Naive thymus-derived CD8-positive, alpha-beta T cell (primary cell): ENCODE measurements around the gene CELF5. TPM values are rescaled to one million over a fixed set of nuclear protein-coding genes. Genes with fewer than 3 reads are reported as not detected.

ENCODE experiments used
- ATAC-seq, 2 donors: fragments of 150-1000 bp; cut with Tn5 transposase in 1 of 2; sonication (Bioruptor Pico), chemical (Tn5 transposase) in 1 of 2; 1 replicate in 1 of 2; 2 replicates in 1 of 2; pipeline ENCODE4 v1.10.0; 2021; ENCODE audit warnings: mild to moderate bottlenecking in 2 of 2, moderate library complexity in 2 of 2
- POLR2A ChIA-PET: fragments of 350-600 bp; sonication (Branson Sonifier 250); formaldehyde crosslinking; loops from one replicate; lab custom pipeline; 2021; ENCODE audit warnings: antibody characterized with exemption; lab: Charles Lee
- DNase-seq, 10 donors: peaks; one replicate each; pipeline versions ENCODE4 v3.0.0 to v3.0.0-alpha.2; 2020 to 2022
- H3K27ac Mint-ChIP-seq, 10 donors: one replicate each; pipeline ENCODE4 v1.8.0; 2020 to 2022; ENCODE audit warnings: mild to moderate bottlenecking in 10 of 10, mixed read lengths in 10 of 10, moderate library complexity in 4 of 10, inconsistent platforms in 1 of 10
- H3K27me3 Mint-ChIP-seq, 5 donors: one replicate each; pipeline ENCODE4 v1.8.0; 2021 to 2022; ENCODE audit warnings: mixed read lengths in 5 of 5
- H3K36me3 Mint-ChIP-seq, 3 donors: one replicate each; pipeline ENCODE4 v1.8.0; 2020 to 2022; ENCODE audit warnings: mixed read lengths in 3 of 3, mild to moderate bottlenecking in 2 of 3, inconsistent platforms in 1 of 3
- H3K4me1 Mint-ChIP-seq, 4 donors: one replicate each; pipeline ENCODE4 v1.8.0; 2021 to 2022; ENCODE audit warnings: mixed read lengths in 4 of 4
- H3K4me3 Mint-ChIP-seq, 10 donors: one replicate each; pipeline ENCODE4 v1.8.0; 2020 to 2022; ENCODE audit warnings: mild to moderate bottlenecking in 10 of 10, mixed read lengths in 10 of 10, moderate library complexity in 6 of 10, inconsistent platforms in 1 of 10
- H3K9me3 Mint-ChIP-seq, 9 donors: one replicate each; pipeline ENCODE4 v1.8.0; 2020 to 2022; ENCODE audit warnings: mixed read lengths in 9 of 9, mild to moderate bottlenecking in 3 of 9, inconsistent platforms in 1 of 9, moderate library complexity in 1 of 9
- polyA plus RNA-seq, 3 donors: library from polyadenylated mRNA; unstranded; fragments of 300-500 nt; fragmentation: Illumina TruSeq; gene quantifications; one replicate each; pipeline ENCODE4 v1.2.3, GENCODE V29; 2021
- total RNA-seq, 8 experiments: library from RNA in 2 of 8; stranded (reverse) in 2 of 8; gene quantifications; one replicate each; pipeline ENCODE4 v1.2.3 and lab custom pipeline; 2021 to 2026

Gene CELF5
- total and polyA plus RNA-seq, 5 experiments from 2014 or later = 0.23 to 0.41 TPM; not detected in 3

GRCh38 chr19:3314962-3315675 lies 90.7 kb downstream of the CELF5 start:
- POLR2A ChIA-PET = interaction anchor here (0.6 kb wide), 1 partner anchor 11 kb away, joined by 5 read pairs; no protein-coding TSS in a partner anchor
- DNase-seq (no peak), ATAC-seq (no peak)
- H3K27me3 Mint-ChIP-seq = peaks cover 10 to 66% (median 38%) of the 10 kb centered on the region in 5 donors
- H3K27ac Mint-ChIP-seq = no peak overlapping the region
- H3K4me3 Mint-ChIP-seq = no peak overlapping the region
- no peaks in the 10 kb centered on the region for H3K9me3 Mint-ChIP-seq
- H3K4me1 Mint-ChIP-seq = peaks cover 0 to 4% (median under 1%) of the 10 kb centered on the region in 4 donors
- no peaks in the 10 kb centered on the region for H3K36me3 Mint-ChIP-seq

DNA sequence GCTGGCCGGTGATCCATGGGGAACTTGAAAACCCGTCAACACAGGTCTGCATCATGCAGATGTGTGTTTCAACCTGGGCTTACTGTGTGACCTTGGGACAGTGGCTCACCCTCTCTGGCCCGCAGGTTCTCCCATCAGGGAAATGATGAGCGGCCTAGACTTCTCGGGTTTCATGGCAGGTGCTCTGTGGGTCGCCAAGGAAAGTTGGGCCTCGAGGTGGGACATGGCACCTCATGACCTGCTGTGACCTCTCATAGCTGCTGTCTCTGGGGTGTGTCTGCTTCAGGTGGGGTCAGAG lies 91.2 kb downstream of the CELF5 start:
- Mint-ChIP-seq H3K9me3 (no peaks in the 10 kb centered on the region), H3K36me3 (no peaks in the 10 kb centered on the region)
- POLR2A ChIA-PET = no interaction called here

DNA sequence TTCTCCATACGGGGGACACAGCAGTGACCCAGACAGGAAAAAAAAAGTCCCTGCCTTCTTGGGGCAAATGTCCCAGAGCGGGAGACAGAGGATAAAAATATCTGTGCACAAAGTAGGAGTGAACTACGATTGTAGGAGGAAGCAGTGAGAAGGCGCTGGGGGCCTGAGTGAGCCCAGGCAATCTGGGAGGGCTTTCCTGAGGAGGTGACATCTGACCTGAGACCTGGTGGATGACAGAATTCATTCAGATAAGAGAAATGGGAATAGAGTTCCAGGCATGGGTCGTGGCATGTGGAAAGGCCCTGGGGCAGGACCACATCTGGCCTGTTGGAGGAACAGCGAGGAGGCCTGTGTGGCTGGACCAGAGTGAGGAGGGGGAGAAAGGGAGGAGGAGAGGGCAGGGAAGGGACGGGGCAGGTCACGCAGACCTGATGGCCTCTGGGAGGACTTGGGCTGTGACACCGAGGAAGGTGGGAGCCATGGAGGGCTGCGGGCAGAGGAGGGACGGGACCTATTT lies 91.7 kb downstream of the CELF5 start:
- Mint-ChIP-seq H3K9me3 (no peaks in the 10 kb centered on the region), H3K27ac (no peak overlapping the region), H3K4me1 (peaks cover 0 to 2% (median under 1%) of the 10 kb centered on the region in 4 donors), H3K27me3 (peaks cover 9 to 64% (median 35%) of the 10 kb centered on the region in 5 donors), H3K36me3 (no peaks in the 10 kb centered on the region), H3K4me3 (no peak overlapping the region)
- DNase-seq (no peak), ATAC-seq (no peak)
- POLR2A ChIA-PET = no interaction called here

More for the DNA sequence above, 91.2 kb downstream of the CELF5 start:
- ATAC-seq = no peak
- Mint-ChIP-seq H3K4me3 (no peak overlapping the region), H3K27ac (no peak overlapping the region), H3K4me1 (peaks cover 0 to 2% (median under 1%) of the 10 kb centered on the region in 4 donors), H3K27me3 (peaks cover 7 to 62% (median 34%) of the 10 kb centered on the region in 5 donors)
- DNase-seq = no peak

DNA sequence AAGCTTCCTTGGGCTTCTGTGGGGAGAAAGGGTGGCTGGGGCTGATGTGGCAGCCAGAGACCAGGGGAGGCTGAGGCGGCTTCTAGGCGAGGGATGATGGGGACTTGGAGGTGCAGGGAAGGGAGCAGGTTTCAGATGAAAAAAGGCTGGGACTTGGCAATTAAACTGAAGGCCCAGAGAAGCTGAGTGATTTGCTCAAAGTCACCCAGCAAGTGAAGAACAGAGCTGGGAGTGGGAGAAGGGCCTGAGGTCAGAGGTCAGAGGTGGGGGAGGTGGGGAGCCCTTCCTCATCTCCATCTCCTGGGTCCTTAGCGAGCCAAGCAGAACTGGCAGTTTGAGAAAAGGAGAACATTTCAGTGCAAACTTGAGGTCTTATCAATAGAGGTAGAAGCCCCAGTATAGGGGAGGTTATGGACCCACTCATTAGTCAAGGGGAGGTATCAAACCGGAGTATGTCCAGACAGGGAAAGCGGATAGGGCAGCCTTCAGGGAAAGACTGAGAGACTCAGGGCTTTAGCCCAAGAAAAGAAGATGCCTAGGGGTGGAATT lies 92.3 kb downstream of the CELF5 start:
- H3K4me3 Mint-ChIP-seq = no peak overlapping the region
- peak overlapping the region in 1 of 10 donors; percentile 62 for H3K27ac Mint-ChIP-seq
- no peak for DNase-seq
- no peak for ATAC-seq
- H3K27me3 Mint-ChIP-seq = peaks cover 6 to 62% (median 33%) of the 10 kb centered on the region in 5 donors
- H3K4me1 Mint-ChIP-seq = peaks cover 0 to 3% (median under 1%) of the 10 kb centered on the region in 4 donors
- no peaks in the 10 kb centered on the region for H3K36me3 Mint-ChIP-seq
- POLR2A ChIA-PET = no interaction called here
- H3K9me3 Mint-ChIP-seq = no peaks in the 10 kb centered on the region

DNA sequence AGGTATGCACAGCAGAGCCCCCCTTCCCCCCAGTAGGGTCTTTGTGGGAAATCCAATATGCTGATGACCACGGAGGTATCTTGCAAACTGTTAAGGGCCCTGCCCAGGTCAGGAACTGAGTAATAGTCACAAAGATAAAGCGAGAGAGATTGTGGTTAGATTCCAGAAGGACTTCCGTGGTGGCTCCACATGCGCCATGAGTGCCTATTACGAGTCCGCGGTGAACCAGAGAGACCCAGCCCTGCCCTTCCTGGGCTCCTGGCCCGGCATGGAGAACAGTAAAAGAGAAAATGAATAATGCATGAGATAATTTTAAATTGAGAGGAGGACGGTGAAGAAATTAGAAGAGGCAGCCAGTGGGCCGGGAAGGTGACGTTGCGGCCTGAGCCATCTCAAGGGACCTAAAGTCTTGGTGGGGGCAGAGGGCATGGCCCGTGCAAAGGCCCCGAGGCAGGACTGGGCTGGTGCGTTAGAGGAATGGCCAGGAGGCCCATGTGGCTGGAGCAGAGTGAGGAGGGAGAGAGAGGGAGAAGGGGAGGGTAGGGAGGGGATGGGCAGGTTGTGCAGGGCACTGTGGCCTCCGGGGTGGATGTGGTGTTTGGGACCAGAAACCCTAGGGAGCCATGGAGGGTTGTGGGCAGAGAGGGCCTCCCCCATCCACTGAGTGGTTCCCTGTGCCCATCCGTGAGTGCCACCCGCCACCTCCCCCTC lies 95.3 kb downstream of the CELF5 start:
- H3K27ac Mint-ChIP-seq = peak overlapping the region in 1 of 10 donors; percentile 14
- DNase-seq (no peak), ATAC-seq (no peak)
- POLR2A ChIA-PET = no interaction called here
- H3K4me1 Mint-ChIP-seq = peaks cover 0 to 7% (median under 1%) of the 10 kb centered on the region in 4 donors
- no peak overlapping the region for H3K4me3 Mint-ChIP-seq
- no peaks in the 10 kb centered on the region for H3K36me3 Mint-ChIP-seq
- H3K9me3 Mint-ChIP-seq = no peaks in the 10 kb centered on the region
- H3K27me3 Mint-ChIP-seq = peaks cover 7 to 51% (median 35%) of the 10 kb centered on the region in 5 donors

DNA sequence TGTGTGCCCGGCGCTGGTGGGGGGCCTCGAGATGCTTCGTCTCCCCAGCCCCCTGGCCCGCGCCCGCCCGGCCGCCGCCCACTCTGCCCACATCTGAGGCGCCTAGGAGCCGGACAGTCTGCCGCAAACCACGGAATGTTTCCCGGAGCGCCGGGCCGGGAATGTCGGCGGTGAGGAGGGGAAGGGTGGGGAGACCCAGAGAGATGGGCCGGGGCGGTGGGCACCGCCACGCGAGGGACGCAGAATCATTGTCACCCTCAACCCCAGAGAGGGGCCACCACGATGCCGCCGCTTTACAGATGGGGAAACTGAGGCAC lies 95.9 kb downstream of the CELF5 start:
- Mint-ChIP-seq H3K4me3 (no peak overlapping the region), H3K27me3 (peaks cover 7 to 51% (median 35%) of the 10 kb centered on the region in 5 donors), H3K9me3 (no peaks in the 10 kb centered on the region), H3K36me3 (no peaks in the 10 kb centered on the region), H3K4me1 (peaks cover 0 to 7% (median under 1%) of the 10 kb centered on the region in 4 donors), H3K27ac (no peak overlapping the region)
- no peak for DNase-seq
- POLR2A ChIA-PET = no interaction called here
- ATAC-seq = no peak

GRCh38 chr19:3320853-3321252 lies 96.4 kb downstream of the CELF5 start:
- POLR2A ChIA-PET = no interaction called here

DNA sequence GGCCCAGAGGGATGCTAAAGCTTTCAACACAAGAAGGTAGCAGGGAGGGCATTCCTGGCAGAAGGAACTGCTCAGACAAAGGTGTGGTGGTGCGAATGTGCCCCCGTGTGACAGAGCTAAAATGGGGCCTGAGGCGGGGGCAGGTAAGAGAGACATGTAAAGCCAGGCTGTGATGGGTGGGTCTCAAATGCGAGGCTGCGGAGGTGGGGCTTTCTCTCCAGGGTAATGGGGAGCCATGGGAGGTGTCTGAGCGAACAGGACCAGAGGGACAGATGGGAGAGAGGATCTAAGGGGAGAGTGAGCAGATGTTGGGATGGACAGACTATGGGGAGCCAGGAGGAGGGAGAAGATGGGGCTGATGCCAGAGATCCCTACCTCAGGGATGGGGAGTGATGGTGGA lies 97.2 kb downstream of the CELF5 start:
- Mint-ChIP-seq H3K4me3 (no peak overlapping the region), H3K36me3 (no peaks in the 10 kb centered on the region), H3K9me3 (no peaks in the 10 kb centered on the region), H3K27ac (peak overlapping the region in 2 of 10 donors; percentile 37 to 76), H3K4me1 (peaks cover 0 to 7% (median under 1%) of the 10 kb centered on the region in 4 donors), H3K27me3 (peaks cover 7 to 41% (median 27%) of the 10 kb centered on the region in 5 donors)
- no peak for DNase-seq
- ATAC-seq = no peak
- POLR2A ChIA-PET = interaction anchor here (0.6 kb wide), 1 partner anchor 339 kb away, joined by 3 read pairs; no protein-coding TSS in a partner anchor

More at GRCh38 chr19:3320853-3321252, 96.4 kb downstream of the CELF5 start:
- Mint-ChIP-seq H3K36me3 (no peaks in the 10 kb centered on the region), H3K27me3 (peaks cover 7 to 49% (median 34%) of the 10 kb centered on the region in 5 donors), H3K4me3 (no peak overlapping the region), H3K4me1 (peaks cover 0 to 7% (median under 1%) of the 10 kb centered on the region in 4 donors), H3K9me3 (no peaks in the 10 kb centered on the region), H3K27ac (no peak overlapping the region)
- ATAC-seq (no peak), DNase-seq (no peak)

GRCh38 chr19:3322199-3322978 lies 97.9 kb downstream of the CELF5 start:
- no peak for ATAC-seq
- peaks cover 0 to 7% (median under 1%) of the 10 kb centered on the region in 4 donors for H3K4me1 Mint-ChIP-seq
- no peak for DNase-seq
- peak overlapping the region in 1 of 10 donors; percentile 4 for H3K27ac Mint-ChIP-seq
- H3K9me3 Mint-ChIP-seq = no peaks in the 10 kb centered on the region
- POLR2A ChIA-PET = interaction anchor here (0.6 kb wide), 1 partner anchor 338 kb away, joined by 3 read pairs; no protein-coding TSS in a partner anchor
- no peak overlapping the region for H3K4me3 Mint-ChIP-seq
- H3K36me3 Mint-ChIP-seq = no peaks in the 10 kb centered on the region
- peaks cover 7 to 38% (median 26%) of the 10 kb centered on the region in 5 donors for H3K27me3 Mint-ChIP-seq

DNA sequence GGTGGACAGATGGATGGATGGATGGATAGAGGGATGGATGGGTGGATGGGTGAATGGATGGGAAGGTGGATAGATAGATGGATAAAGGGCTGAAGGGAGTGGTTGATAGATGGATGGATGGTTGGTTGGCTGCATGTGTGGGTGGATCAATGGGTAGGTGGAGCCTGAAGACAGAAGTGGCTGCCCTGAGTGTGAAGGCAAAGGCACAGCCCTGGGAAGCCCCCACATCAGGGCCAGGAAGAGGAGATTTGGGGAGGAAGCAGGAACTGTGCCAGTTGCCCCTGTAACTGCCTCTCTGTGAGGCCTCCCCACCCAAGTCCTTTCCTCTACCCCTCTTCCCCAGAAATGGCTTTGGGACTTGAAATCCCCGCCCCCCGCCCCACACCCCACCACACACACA lies 98.6 kb downstream of the CELF5 start:
- H3K27me3 Mint-ChIP-seq = peaks cover 7 to 38% (median 26%) of the 10 kb centered on the region in 5 donors
- ATAC-seq = no peak
- no peak overlapping the region for H3K27ac Mint-ChIP-seq
- POLR2A ChIA-PET = interaction anchor here (0.5 kb wide), 1 partner anchor 82 kb away, joined by 4 read pairs; no protein-coding TSS in a partner anchor
- no peak overlapping the region for H3K4me3 Mint-ChIP-seq
- no peaks in the 10 kb centered on the region for H3K36me3 Mint-ChIP-seq
- H3K4me1 Mint-ChIP-seq = peaks cover 0 to 7% (median under 1%) of the 10 kb centered on the region in 4 donors
- DNase-seq = no peak
- no peaks in the 10 kb centered on the region for H3K9me3 Mint-ChIP-seq

DNA sequence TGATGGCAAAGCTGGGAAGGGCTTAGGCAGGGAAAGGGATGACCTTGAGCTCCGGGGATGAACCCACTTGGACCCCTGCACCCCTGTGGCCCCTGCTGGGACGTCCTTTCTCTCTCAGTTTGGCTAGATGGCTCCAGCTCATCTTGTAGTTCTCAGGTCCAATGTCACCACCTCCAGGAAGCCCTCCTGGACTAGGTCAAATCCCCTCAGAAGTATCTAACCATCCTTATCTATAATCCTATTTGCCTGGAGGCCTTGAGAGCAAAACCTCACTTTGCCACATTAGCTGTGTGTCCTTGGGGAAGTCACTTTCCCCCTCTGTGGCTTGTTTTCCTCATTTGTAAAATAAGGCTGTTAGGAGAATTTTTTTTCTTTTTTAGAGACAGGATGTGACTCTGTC lies 99.2 kb downstream of the CELF5 start:
- H3K27ac Mint-ChIP-seq = no peak overlapping the region
- no peaks in the 10 kb centered on the region for H3K9me3 Mint-ChIP-seq
- DNase-seq (no peak), ATAC-seq (no peak)
- H3K4me1 Mint-ChIP-seq = peaks cover 0 to 7% (median under 1%) of the 10 kb centered on the region in 4 donors
- H3K27me3 Mint-ChIP-seq = peaks cover 7 to 38% (median 26%) of the 10 kb centered on the region in 5 donors
- no peaks in the 10 kb centered on the region for H3K36me3 Mint-ChIP-seq
- POLR2A ChIA-PET = interaction anchor here (0.5 kb wide), 1 partner anchor 82 kb away, joined by 4 read pairs; no protein-coding TSS in a partner anchor
- no peak overlapping the region for H3K4me3 Mint-ChIP-seq

DNA sequence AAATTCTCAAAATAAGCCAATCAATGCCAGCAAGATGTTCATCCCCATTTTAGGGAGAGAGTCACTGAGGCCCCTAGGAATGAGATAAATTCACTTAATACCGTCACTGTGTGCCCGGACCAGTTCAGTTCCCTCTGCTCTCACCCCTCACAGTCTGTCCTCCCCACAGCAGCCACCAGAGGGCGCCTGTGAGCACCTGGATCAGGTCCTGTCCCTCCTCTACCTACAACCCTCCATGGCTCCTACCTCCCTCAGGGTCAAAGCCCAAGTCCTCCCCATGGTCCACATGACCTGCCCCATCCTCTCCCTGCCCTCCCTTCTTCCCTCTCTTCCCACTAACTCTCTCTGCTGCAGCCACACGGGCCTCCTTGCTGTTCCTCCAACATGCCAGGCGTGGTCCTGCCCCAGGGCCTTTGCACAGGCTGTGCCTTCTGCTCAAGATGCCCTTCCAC lies 100.0 kb downstream of the CELF5 start:
- DNase-seq = peak; percentile 41 to 84 (median 62)
- ATAC-seq = peak; percentile 62 to 64
- Mint-ChIP-seq H3K27me3 (peaks cover 7 to 36% (median 24%) of the 10 kb centered on the region in 5 donors), H3K27ac (peak overlapping the region in 1 of 10 donors; percentile 37), H3K36me3 (no peaks in the 10 kb centered on the region), H3K4me1 (peaks cover 0 to 7% (median under 1%) of the 10 kb centered on the region in 4 donors), H3K4me3 (no peak overlapping the region), H3K9me3 (no peaks in the 10 kb centered on the region)
- POLR2A ChIA-PET = no interaction called here
